C4-2B (cell line): ENCODE results near the gene COPS8.

ENCODE experiments used
- CTCF ChIP-seq: fragments of 450-650 bp; conservative IDR thresholded peaks from 2 replicates; pipeline ENCODE4 v1.5.1; 2017; ENCODE audit warnings: mild to moderate bottlenecking
- ZFX ChIP-seq: fragments of 450-650 bp; IDR thresholded peaks from 2 replicates; pipeline ENCODE4 v1.6.1; 2017

GRCh38 chr2:237092506-237092905 is 6.8 kb downstream of the COPS8 start:
- TF ChIP-seq CTCF (no peak), ZFX (no peak)
